Measurements from ENCODE around the gene TANK. TPM values are rescaled to one million over a fixed set of nuclear protein-coding genes. Genes with fewer than 3 reads are reported as not detected.

Gene TANK
- total RNA-seq, 1 experiment from 2014 or later = 79.6 TPM

GRCh38 chr2:161150704-161151103 is 9.5 kb upstream of the TANK start:
- H3K36me3 Mint-ChIP-seq (ENCODE audit: insufficient read depth, unreplicated experiment) = no peaks in the 10 kb centered on the region
- no peak for DNase-seq (ENCODE audit: unreplicated experiment)
- ChIA-PET POLR2A (interaction anchor here (1.6 kb wide), 1 partner anchor 9 kb away, joined by 3 read pairs; the partner anchor contains the start of gene TANK), CTCF (no interaction called here)
- H3K9me3 Mint-ChIP-seq (ENCODE audit: unreplicated experiment) = peaks cover 41% of the 10 kb centered on the region
- intact Hi-C loops (cut with micrococcal nuclease) = no loop called here
- no TSS peak for BruUV-seq (replicated peaks)
- TF ChIP-seq CTCF (IDR thresholded peaks at IDR 0.05; ENCODE audit: unreplicated experiment) = no peak
- H3K27me3 Mint-ChIP-seq (ENCODE audit: insufficient read depth, unreplicated experiment) = no peaks in the 10 kb centered on the region
- H3K4me3 Mint-ChIP-seq (ENCODE audit: unreplicated experiment) = no peak overlapping the region
- H3K4me1 Mint-ChIP-seq (ENCODE audit: insufficient read depth, unreplicated experiment) = no peaks in the 10 kb centered on the region
- no peak overlapping the region for H3K27ac Mint-ChIP-seq (ENCODE audit: low read depth, unreplicated experiment)

GRCh38 chr2:161152302-161152701 is 7.9 kb upstream of the TANK start:
- CTCF ChIA-PET = interaction anchor here (1.2 kb wide), 1 partner anchor 88 kb away, joined by 3 read pairs; no protein-coding TSS in a partner anchor
- DNase-seq (ENCODE audit: unreplicated experiment) = no peak
- no peaks in the 10 kb centered on the region for H3K27me3 Mint-ChIP-seq (ENCODE audit: insufficient read depth, unreplicated experiment)
- BruUV-seq (replicated peaks) = no TSS peak
- H3K4me1 Mint-ChIP-seq (ENCODE audit: insufficient read depth, unreplicated experiment) = no peaks in the 10 kb centered on the region
- intact Hi-C loops (cut with micrococcal nuclease) = no loop called here
- H3K27ac Mint-ChIP-seq (ENCODE audit: low read depth, unreplicated experiment) = no peak overlapping the region
- no peaks in the 10 kb centered on the region for H3K36me3 Mint-ChIP-seq (ENCODE audit: insufficient read depth, unreplicated experiment)
- no peak for TF ChIP-seq CTCF (IDR thresholded peaks at IDR 0.05; ENCODE audit: unreplicated experiment)
- H3K4me3 Mint-ChIP-seq (ENCODE audit: unreplicated experiment) = no peak overlapping the region
- H3K9me3 Mint-ChIP-seq (ENCODE audit: unreplicated experiment) = peaks cover 41% of the 10 kb centered on the region
- POLR2A ChIA-PET = interaction anchor here (0.5 to 2.1 kb wide), 4 partner anchors 8 to 48 kb away, joined by 3 to 6 read pairs (median 4); partner anchors contain the start of gene TANK

- no peaks in the 10 kb centered on the region for H3K27me3 Mint-ChIP-seq (ENCODE audit: insufficient read depth, unreplicated experiment)
- POLR2A ChIA-PET = no interaction called here
- TF ChIP-seq CTCF (IDR thresholded peaks at IDR 0.05; ENCODE audit: unreplicated experiment) = no peak
- BruUV-seq (replicated peaks) = no TSS peak
- H3K4me1 Mint-ChIP-seq (ENCODE audit: insufficient read depth, unreplicated experiment) = peaks cover 15% of the 10 kb centered on the region
- no peak overlapping the region for H3K27ac Mint-ChIP-seq (ENCODE audit: low read depth, unreplicated experiment)
- DNase-seq (ENCODE audit: unreplicated experiment) = no peak
- intact Hi-C loops (cut with micrococcal nuclease) = no loop called here
- H3K4me3 Mint-ChIP-seq (ENCODE audit: unreplicated experiment) = no peak overlapping the region
- CTCF ChIA-PET = interaction anchor here (0.7 kb wide), 1 partner anchor 983 kb away, joined by 3 read pairs; no protein-coding TSS in a partner anchor
- H3K9me3 Mint-ChIP-seq (ENCODE audit: unreplicated experiment) = no peaks in the 10 kb centered on the region
- H3K36me3 Mint-ChIP-seq (ENCODE audit: insufficient read depth, unreplicated experiment) = peaks cover 23% of the 10 kb centered on the region
Measured at GRCh38 chr2:161158882-161159281, 1.3 kb upstream of the TANK start.

- peak overlapping the region; percentile 86 for H3K4me3 Mint-ChIP-seq (ENCODE audit: unreplicated experiment)
- H3K4me1 Mint-ChIP-seq (ENCODE audit: insufficient read depth, unreplicated experiment) = peaks cover 15% of the 10 kb centered on the region
- TF ChIP-seq CTCF (IDR thresholded peaks at IDR 0.05; ENCODE audit: unreplicated experiment) = no peak
- no peaks in the 10 kb centered on the region for H3K9me3 Mint-ChIP-seq (ENCODE audit: unreplicated experiment)
- H3K36me3 Mint-ChIP-seq (ENCODE audit: insufficient read depth, unreplicated experiment) = peaks cover 23% of the 10 kb centered on the region
- POLR2A ChIA-PET = interaction anchor here (0.6 to 2.7 kb wide), 11 partner anchors 8 to 82 kb away, joined by 3 to 38 read pairs (median 4); no protein-coding TSS in a partner anchor
- intact Hi-C loops (cut with micrococcal nuclease) = loop anchor here (1.0 to 2.0 kb wide), 3 partner anchors 36 to 97 kb away; no protein-coding TSS in a partner anchor
- BruUV-seq (replicated peaks) = no TSS peak
- DNase-seq (ENCODE audit: unreplicated experiment) = no peak
- H3K27ac Mint-ChIP-seq (ENCODE audit: low read depth, unreplicated experiment) = peak overlapping the region; percentile 99
- H3K27me3 Mint-ChIP-seq (ENCODE audit: insufficient read depth, unreplicated experiment) = no peaks in the 10 kb centered on the region
- CTCF ChIA-PET = interaction anchor here (0.7 to 2.2 kb wide), 2 partner anchors 96 to 982 kb away, joined by 3 to 7 read pairs; no protein-coding TSS in a partner anchor
Measured at GRCh38 chr2:161159456-161160225, 587 bp upstream of the TANK start.

All from MCF 10A (cell line).